ENCODE data around the gene NSL1. TPM values are rescaled to one million over a fixed set of nuclear protein-coding genes. Genes with fewer than 3 reads are reported as not detected.

The NSL1 gene
- total RNA-seq, 4 donors from 2014 or later, result 20.1 to 36.4 (median 31.1) TPM

- 89% methylated on average over 1 to 2 of the region's 2 CpGs for WGBS, 2 donors (ENCODE audit: low coverage in 1 of 2)
- Histone ChIP-seq H3K4me3 (no peak overlapping the region), H3K27ac (no peak overlapping the region), H3K9me3 (no peaks in the 10 kb centered on the region), H3K27me3 (no peaks in the 10 kb centered on the region), H3K4me1 (no peaks in the 10 kb centered on the region), H3K36me3 (no peaks in the 10 kb centered on the region)
- ATAC-seq, result no peak
- TF ChIP-seq CTCF (IDR thresholded peaks at IDR 0.05) (no peak), EP300 (IDR thresholded peaks at IDR 0.05) (no peak), POLR2A (IDR thresholded peaks at IDR 0.05) (no peak), POLR2AphosphoS5 (IDR thresholded peaks at IDR 0.05) (no peak)
These were observed 71.9 kb downstream of the NSL1 start for GRCh38 chr1:212719633-212720032.

GRCh38 chr1:212718499-212718898 is 73.1 kb downstream of the NSL1 start:
- no peaks in the 10 kb centered on the region for H3K36me3 ChIP-seq
- H3K4me1 ChIP-seq, result no peaks in the 10 kb centered on the region
- TF ChIP-seq POLR2A (IDR thresholded peaks at IDR 0.05) (no peak), POLR2AphosphoS5 (IDR thresholded peaks at IDR 0.05) (no peak), EP300 (IDR thresholded peaks at IDR 0.05) (no peak), CTCF (IDR thresholded peaks at IDR 0.05) (no peak)
- no peak overlapping the region for H3K27ac ChIP-seq
- H3K9me3 ChIP-seq, result no peaks in the 10 kb centered on the region
- WGBS, 2 donors (ENCODE audit: low coverage in 1 of 2), result 19 to 21% methylated on average over 3 to 4 of the region's 4 CpGs
- no peak for ATAC-seq
- no peak overlapping the region for H3K4me3 ChIP-seq
- H3K27me3 ChIP-seq, result no peaks in the 10 kb centered on the region

GRCh38 chr1:212716161-212716560 is 75.4 kb downstream of the NSL1 start:
- Histone ChIP-seq H3K36me3 (no peaks in the 10 kb centered on the region), H3K4me1 (no peaks in the 10 kb centered on the region), H3K4me3 (no peak overlapping the region), H3K27me3 (no peaks in the 10 kb centered on the region), H3K27ac (no peak overlapping the region), H3K9me3 (no peaks in the 10 kb centered on the region)
- WGBS, 2 donors (ENCODE audit: low coverage in 1 of 2), result 27 to 42% methylated on average over 1 of the region's 1 CpG
- TF ChIP-seq EP300 (IDR thresholded peaks at IDR 0.05), result no peak
- no peak for TF ChIP-seq POLR2AphosphoS5 (IDR thresholded peaks at IDR 0.05)
- no peak for TF ChIP-seq POLR2A (IDR thresholded peaks at IDR 0.05)
- TF ChIP-seq CTCF (IDR thresholded peaks at IDR 0.05), result no peak
- ATAC-seq, result no peak

- H3K27ac ChIP-seq, result no peak overlapping the region
These were observed 78.0 kb downstream of the NSL1 start for GRCh38 chr1:212713465-212714136.

More at GRCh38 chr1:212713465-212714136, 78.0 kb downstream of the NSL1 start:
- no peaks in the 10 kb centered on the region for H3K27me3 ChIP-seq
- 70 to 88% methylated on average over 5 of the region's 5 CpGs for WGBS, 2 donors (ENCODE audit: low coverage in 1 of 2)
- H3K9me3 ChIP-seq, result no peaks in the 10 kb centered on the region
- H3K4me3 ChIP-seq, result no peak overlapping the region
- no peaks in the 10 kb centered on the region for H3K4me1 ChIP-seq
- no peak for ATAC-seq
- no peaks in the 10 kb centered on the region for H3K36me3 ChIP-seq
- TF ChIP-seq EP300 (IDR thresholded peaks at IDR 0.05) (no peak), POLR2AphosphoS5 (IDR thresholded peaks at IDR 0.05) (no peak), CTCF (IDR thresholded peaks at IDR 0.05) (no peak), POLR2A (IDR thresholded peaks at IDR 0.05) (no peak)
